Neural cell (in vitro differentiated cells): ENCODE data around the gene OCSTAMP. TPM values are rescaled to one million over a fixed set of nuclear protein-coding genes. Genes with fewer than 3 reads are reported as not detected.

Experiments used
- H2AFZ ChIP-seq: fragments of 200-600, 300-800 bp; sonication (generic), shearing (Covaris generic); 2 replicates; pipeline ENCODE4 v1.6.0; 2014; ENCODE audit warnings: low read depth, mild to moderate bottlenecking, antibody characterized with exemption, low read length, moderate library complexity
- H3F3A ChIP-seq: fragments of 200-600 bp; shearing (Covaris generic); 2 replicates; pipeline ENCODE4 v1.6.1; 2016; ENCODE audit warnings: mild to moderate bottlenecking, moderate library complexity, mixed read lengths, antibody characterized with exemption, low read length; ENCODE audit not compliant: insufficient read depth, poor library complexity, severe bottlenecking
- H3K27ac ChIP-seq: fragments of 200-600, 300-800 bp; sonication (generic), shearing (Covaris generic); 2 replicates; pipeline ENCODE4 v1.5.1; 2014; ENCODE audit warnings: mild to moderate bottlenecking, low read length, moderate library complexity
- H3K27me3 ChIP-seq: fragments of 300-800, 200-600 bp; sonication (generic), shearing (Covaris generic); 2 replicates; pipeline ENCODE4 v1.6.0; 2014; ENCODE audit warnings: mild to moderate bottlenecking, low read depth, low read length, moderate library complexity; ENCODE audit not compliant: insufficient read depth
- H3K36me3 ChIP-seq: fragments of 300-800, 200-600 bp; sonication (generic), shearing (Covaris generic); 2 replicates; pipeline ENCODE4 v1.5.1; 2014; ENCODE audit warnings: mild to moderate bottlenecking, antibody characterized with exemption, low read length, moderate library complexity; ENCODE audit not compliant: insufficient read depth
- H3K4me2 ChIP-seq: fragments of 300-800, 200-600 bp; sonication (generic), shearing (Covaris generic); 2 replicates; pipeline ENCODE4 v1.6.0; 2014; ENCODE audit warnings: mild to moderate bottlenecking, low read length
- H3K4me3 ChIP-seq: fragments of 300-800, 200-600 bp; sonication (generic), shearing (Covaris generic); 2 replicates; pipeline ENCODE4 v1.5.1; 2014; ENCODE audit warnings: mild to moderate bottlenecking, low read length, moderate library complexity
- H3K79me2 ChIP-seq: fragments of 200-600 bp; shearing (Covaris generic); replicated peaks from 2 replicates; pipeline ENCODE4 v1.6.0; 2014; ENCODE audit warnings: mild to moderate bottlenecking, low read length, moderate library complexity; ENCODE audit not compliant: insufficient read depth
- H3K9ac ChIP-seq: fragments of 300-800, 200-600 bp; sonication (generic), shearing (Covaris generic); 2 replicates; pipeline ENCODE4 v1.6.1; 2016; ENCODE audit warnings: mild to moderate bottlenecking, low read length, mixed read lengths
- H3K9me2 ChIP-seq: fragments of 200-600 bp; shearing (Covaris generic); 2 replicates; pipeline ENCODE4 v1.6.1; 2016; ENCODE audit warnings: mild to moderate bottlenecking, low read length, mixed read lengths; ENCODE audit not compliant: insufficient read depth
- H3K9me3 ChIP-seq: fragments of 200-600, 300-800 bp; sonication (generic), shearing (Covaris generic); 2 replicates; pipeline ENCODE4 v1.6.1; 2016; ENCODE audit warnings: mild to moderate bottlenecking, mixed run types, low read length, moderate library complexity, mixed read lengths
- H4K20me1 ChIP-seq: fragments of 200-600 bp; shearing (Covaris generic); 2 replicates; pipeline ENCODE4 v1.6.1; 2016; ENCODE audit warnings: mild to moderate bottlenecking, mixed run types; ENCODE audit not compliant: insufficient read depth
- EP300 ChIP-seq: fragments of 450-650 bp; conservative IDR thresholded peaks from 2 replicates; pipeline ENCODE4 v1.6.1; 2014; ENCODE audit warnings: antibody characterized with exemption, mild to moderate bottlenecking, moderate library complexity; ENCODE audit not compliant: poor library complexity, severe bottlenecking
- EZH2 ChIP-seq: fragments of 200-600, 300-800 bp; shearing (Covaris generic), sonication (generic); IDR thresholded peaks from 2 replicates; pipeline ENCODE4 v1.6.1; 2014; ENCODE audit warnings: antibody characterized with exemption, low read length, borderline replicate concordance, mild to moderate bottlenecking; ENCODE audit not compliant: insufficient read depth, poor library complexity, severe bottlenecking
- MXI1 ChIP-seq: fragments of 450-650 bp; conservative IDR thresholded peaks from 2 replicates; pipeline ENCODE4 v1.6.1; 2014; ENCODE audit warnings: antibody characterized with exemption, mild to moderate bottlenecking; ENCODE audit not compliant: poor library complexity, severe bottlenecking
- POLR2AphosphoS5 ChIP-seq: IDR thresholded peaks from 2 replicates; pipeline ENCODE4 v1.6.1; 2012
- RAD21 ChIP-seq: fragments of 450-650 bp; conservative IDR thresholded peaks from 2 replicates; pipeline ENCODE4 v1.6.1; 2014; ENCODE audit warnings: antibody characterized with exemption, mild to moderate bottlenecking, moderate library complexity
- REST ChIP-seq: IDR thresholded peaks from 2 replicates; pipeline ENCODE4 v1.6.1; 2012; ENCODE audit warnings: borderline replicate concordance
- SMC3 ChIP-seq: fragments of 450-650 bp; conservative IDR thresholded peaks from 2 replicates; pipeline ENCODE4 v1.6.1; 2014; ENCODE audit warnings: antibody characterized with exemption, mild to moderate bottlenecking, moderate library complexity; ENCODE audit not compliant: poor library complexity
- TAF1 ChIP-seq: IDR thresholded peaks from 2 replicates; pipeline ENCODE4 v1.6.1; 2012; ENCODE audit warnings: low read depth
- polyA plus RNA-seq: library from polyadenylated mRNA; depleted of rRNA; stranded (reverse); fragments of >200 nt; gene quantifications from 2 replicates; pipeline ENCODE4 v1.2.3, GENCODE V29; 2014
- TF ChIP-seq, protein P1 (sequence below): fragments of 450-650 bp; IDR thresholded peaks from 2 replicates; pipeline ENCODE4 v1.5.1; 2014; ENCODE audit warnings: antibody characterized with exemption, mild to moderate bottlenecking, moderate library complexity; ENCODE audit not compliant: poor library complexity, severe bottlenecking

Gene OCSTAMP
- polyA plus RNA-seq, 1 donor from 2014 or later, result not detected

GRCh38 chr20:46548688-46549087 lies 1.8 kb downstream of the OCSTAMP start:
- Histone ChIP-seq H3K9me3 (no peaks in the 10 kb centered on the region), H3K4me3 (no peak overlapping the region), H3F3A (no peaks in the 10 kb centered on the region), H3K9me2 (no peaks in the 10 kb centered on the region), H4K20me1 (no peaks in the 10 kb centered on the region), H3K9ac (no peak overlapping the region), H3K4me2 (no peak overlapping the region), H3K27me3 (no peaks in the 10 kb centered on the region), H3K27ac (no peak overlapping the region), H3K79me2 (no peaks in the 10 kb centered on the region), H3K36me3 (no peaks in the 10 kb centered on the region), H2AFZ (no peak overlapping the region)
- TF ChIP-seq POLR2AphosphoS5 (no peak), MXI1 (no peak), RAD21 (no peak), REST (no peak), SMC3 (no peak)
- TF ChIP-seq, protein P1, sequence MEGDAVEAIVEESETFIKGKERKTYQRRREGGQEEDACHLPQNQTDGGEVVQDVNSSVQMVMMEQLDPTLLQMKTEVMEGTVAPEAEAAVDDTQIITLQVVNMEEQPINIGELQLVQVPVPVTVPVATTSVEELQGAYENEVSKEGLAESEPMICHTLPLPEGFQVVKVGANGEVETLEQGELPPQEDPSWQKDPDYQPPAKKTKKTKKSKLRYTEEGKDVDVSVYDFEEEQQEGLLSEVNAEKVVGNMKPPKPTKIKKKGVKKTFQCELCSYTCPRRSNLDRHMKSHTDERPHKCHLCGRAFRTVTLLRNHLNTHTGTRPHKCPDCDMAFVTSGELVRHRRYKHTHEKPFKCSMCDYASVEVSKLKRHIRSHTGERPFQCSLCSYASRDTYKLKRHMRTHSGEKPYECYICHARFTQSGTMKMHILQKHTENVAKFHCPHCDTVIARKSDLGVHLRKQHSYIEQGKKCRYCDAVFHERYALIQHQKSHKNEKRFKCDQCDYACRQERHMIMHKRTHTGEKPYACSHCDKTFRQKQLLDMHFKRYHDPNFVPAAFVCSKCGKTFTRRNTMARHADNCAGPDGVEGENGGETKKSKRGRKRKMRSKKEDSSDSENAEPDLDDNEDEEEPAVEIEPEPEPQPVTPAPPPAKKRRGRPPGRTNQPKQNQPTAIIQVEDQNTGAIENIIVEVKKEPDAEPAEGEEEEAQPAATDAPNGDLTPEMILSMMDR, result no peak

GRCh38 chr20:46547995-46548394 lies 2.5 kb downstream of the OCSTAMP start:
- H3K79me2 ChIP-seq, result no peaks in the 10 kb centered on the region
- H4K20me1 ChIP-seq, result no peaks in the 10 kb centered on the region
- no peaks in the 10 kb centered on the region for H3K9me2 ChIP-seq
- H3K9ac ChIP-seq, result no peak overlapping the region
- no peaks in the 10 kb centered on the region for H3F3A ChIP-seq
- no peaks in the 10 kb centered on the region for H3K9me3 ChIP-seq
- H3K4me2 ChIP-seq, result no peak overlapping the region
- no peaks in the 10 kb centered on the region for H3K27me3 ChIP-seq
- H3K4me3 ChIP-seq, result no peak overlapping the region
- TF ChIP-seq TAF1 (no peak), EP300 (no peak), REST (no peak), MXI1 (no peak), RAD21 (no peak), SMC3 (no peak), EZH2 (no peak), POLR2AphosphoS5 (no peak)
- TF ChIP-seq, protein P1, result no peak
- no peaks in the 10 kb centered on the region for H3K36me3 ChIP-seq
- no peak overlapping the region for H2AFZ ChIP-seq
- no peak overlapping the region for H3K27ac ChIP-seq
